ENCODE results near the gene TXNDC5. TPM values are rescaled to one million over a fixed set of nuclear protein-coding genes. Genes with fewer than 3 reads are reported as not detected.

Gene TXNDC5
- total RNA-seq, 1 experiment from 2014 or later, result 177 TPM

DNA sequence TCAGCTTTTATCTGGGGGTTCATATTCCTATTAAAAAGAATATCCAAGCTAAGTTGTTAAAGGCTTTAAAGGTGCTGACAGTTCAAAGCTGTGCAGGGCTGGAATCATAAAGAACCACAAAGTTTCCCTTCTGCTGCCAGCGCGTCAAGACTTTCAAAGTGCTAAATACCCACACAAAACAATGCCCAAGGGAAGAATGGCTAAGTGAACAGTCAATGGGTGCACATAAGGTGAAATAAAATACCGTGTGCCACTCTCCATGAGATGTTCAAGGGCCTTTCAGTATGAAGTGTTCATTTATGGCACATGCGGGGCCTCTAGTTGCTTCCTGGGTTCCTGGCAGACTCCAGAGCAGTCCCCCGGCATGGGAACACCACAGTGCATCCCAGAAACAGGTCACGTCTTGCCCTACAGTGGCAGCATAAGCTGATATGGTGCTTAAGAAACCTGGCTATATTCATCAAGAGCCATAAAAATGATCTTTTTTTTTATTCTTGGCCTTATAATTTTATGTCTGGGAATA is 14.1 kb downstream of the TXNDC5 start:
- in situ Hi-C loops (cut with HindIII; ENCODE audit: low pct_unique_long_range_greater_than_20kb, low sequenced_read_pairs) (no loop called here), intact Hi-C loops (cut with micrococcal nuclease; ENCODE audit: unreplicated experiment) (no loop called here)
- no peaks in the 10 kb centered on the region for H3K4me1 ChIP-seq (ENCODE audit: control insufficient read depth, insufficient read depth, low read length)
- peaks cover 35% of the 10 kb centered on the region for H3K36me3 ChIP-seq (ENCODE audit: control insufficient read depth, insufficient read depth, low read length)
- TF ChIP-seq, protein P1, sequence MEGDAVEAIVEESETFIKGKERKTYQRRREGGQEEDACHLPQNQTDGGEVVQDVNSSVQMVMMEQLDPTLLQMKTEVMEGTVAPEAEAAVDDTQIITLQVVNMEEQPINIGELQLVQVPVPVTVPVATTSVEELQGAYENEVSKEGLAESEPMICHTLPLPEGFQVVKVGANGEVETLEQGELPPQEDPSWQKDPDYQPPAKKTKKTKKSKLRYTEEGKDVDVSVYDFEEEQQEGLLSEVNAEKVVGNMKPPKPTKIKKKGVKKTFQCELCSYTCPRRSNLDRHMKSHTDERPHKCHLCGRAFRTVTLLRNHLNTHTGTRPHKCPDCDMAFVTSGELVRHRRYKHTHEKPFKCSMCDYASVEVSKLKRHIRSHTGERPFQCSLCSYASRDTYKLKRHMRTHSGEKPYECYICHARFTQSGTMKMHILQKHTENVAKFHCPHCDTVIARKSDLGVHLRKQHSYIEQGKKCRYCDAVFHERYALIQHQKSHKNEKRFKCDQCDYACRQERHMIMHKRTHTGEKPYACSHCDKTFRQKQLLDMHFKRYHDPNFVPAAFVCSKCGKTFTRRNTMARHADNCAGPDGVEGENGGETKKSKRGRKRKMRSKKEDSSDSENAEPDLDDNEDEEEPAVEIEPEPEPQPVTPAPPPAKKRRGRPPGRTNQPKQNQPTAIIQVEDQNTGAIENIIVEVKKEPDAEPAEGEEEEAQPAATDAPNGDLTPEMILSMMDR (IDR thresholded peaks at IDR 0.05), result no peak
- TF ChIP-seq SIN3A (IDR thresholded peaks at IDR 0.05; ENCODE audit: borderline replicate concordance, insufficient read depth, low read depth, low read length) (no peak), TCF7L2 (IDR thresholded peaks at IDR 0.05; ENCODE audit: low read depth, low read length) (no peak), POLR2AphosphoS5 (IDR thresholded peaks at IDR 0.05; ENCODE audit: low read depth, low read length) (no peak)
- TF ChIP-seq, protein P2, sequence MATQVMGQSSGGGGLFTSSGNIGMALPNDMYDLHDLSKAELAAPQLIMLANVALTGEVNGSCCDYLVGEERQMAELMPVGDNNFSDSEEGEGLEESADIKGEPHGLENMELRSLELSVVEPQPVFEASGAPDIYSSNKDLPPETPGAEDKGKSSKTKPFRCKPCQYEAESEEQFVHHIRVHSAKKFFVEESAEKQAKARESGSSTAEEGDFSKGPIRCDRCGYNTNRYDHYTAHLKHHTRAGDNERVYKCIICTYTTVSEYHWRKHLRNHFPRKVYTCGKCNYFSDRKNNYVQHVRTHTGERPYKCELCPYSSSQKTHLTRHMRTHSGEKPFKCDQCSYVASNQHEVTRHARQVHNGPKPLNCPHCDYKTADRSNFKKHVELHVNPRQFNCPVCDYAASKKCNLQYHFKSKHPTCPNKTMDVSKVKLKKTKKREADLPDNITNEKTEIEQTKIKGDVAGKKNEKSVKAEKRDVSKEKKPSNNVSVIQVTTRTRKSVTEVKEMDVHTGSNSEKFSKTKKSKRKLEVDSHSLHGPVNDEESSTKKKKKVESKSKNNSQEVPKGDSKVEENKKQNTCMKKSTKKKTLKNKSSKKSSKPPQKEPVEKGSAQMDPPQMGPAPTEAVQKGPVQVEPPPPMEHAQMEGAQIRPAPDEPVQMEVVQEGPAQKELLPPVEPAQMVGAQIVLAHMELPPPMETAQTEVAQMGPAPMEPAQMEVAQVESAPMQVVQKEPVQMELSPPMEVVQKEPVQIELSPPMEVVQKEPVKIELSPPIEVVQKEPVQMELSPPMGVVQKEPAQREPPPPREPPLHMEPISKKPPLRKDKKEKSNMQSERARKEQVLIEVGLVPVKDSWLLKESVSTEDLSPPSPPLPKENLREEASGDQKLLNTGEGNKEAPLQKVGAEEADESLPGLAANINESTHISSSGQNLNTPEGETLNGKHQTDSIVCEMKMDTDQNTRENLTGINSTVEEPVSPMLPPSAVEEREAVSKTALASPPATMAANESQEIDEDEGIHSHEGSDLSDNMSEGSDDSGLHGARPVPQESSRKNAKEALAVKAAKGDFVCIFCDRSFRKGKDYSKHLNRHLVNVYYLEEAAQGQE (IDR thresholded peaks at IDR 0.05; ENCODE audit: insufficient read depth in 1 of 2, low read depth in 2 of 2, low read length in 1 of 2), result no peak
- ChIA-PET CTCF (no interaction called here), POLR2A (no interaction called here)
- no peak overlapping the region for H3K27ac ChIP-seq (ENCODE audit: low read length)
- DNase-seq (ENCODE audit: low read depth, low spot score) (no peak), ATAC-seq (no peak)
- BruUV-seq (replicated peaks), result no TSS peak
- H3K4me3 ChIP-seq (ENCODE audit: low read depth in 2 of 2, low read length in 2 of 2), result no peak overlapping the region
- no peaks in the 10 kb centered on the region for H3K9me3 ChIP-seq (ENCODE audit: control insufficient read depth, insufficient read depth, low read depth, low read length)
- no peaks in the 10 kb centered on the region for H3K27me3 ChIP-seq (ENCODE audit: control insufficient read depth, insufficient read depth, low read length)

DNA sequence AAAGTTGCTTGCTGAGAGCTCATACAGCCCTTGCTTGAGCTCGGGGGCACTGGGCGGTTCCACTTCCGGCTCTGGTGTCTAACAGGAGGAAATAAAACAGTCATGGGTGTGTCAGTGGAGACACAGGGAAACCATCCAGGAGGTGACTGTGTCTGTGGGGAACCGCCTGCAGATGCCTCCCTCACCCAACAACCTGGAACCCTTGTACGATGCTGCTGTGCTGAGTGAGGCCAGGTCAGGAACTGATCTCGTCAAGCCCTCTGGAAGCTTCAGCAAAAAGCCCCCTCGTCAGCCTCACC is 15.5 kb downstream of the TXNDC5 start:
- POLR2A ChIA-PET, result no interaction called here
- intact Hi-C loops (cut with micrococcal nuclease; ENCODE audit: unreplicated experiment), result no loop called here
- no peak overlapping the region for H3K4me3 ChIP-seq (ENCODE audit: low read depth in 2 of 2, low read length in 2 of 2)
- no peak for TF ChIP-seq POLR2AphosphoS5 (IDR thresholded peaks at IDR 0.05; ENCODE audit: low read depth, low read length)
- TF ChIP-seq SIN3A (IDR thresholded peaks at IDR 0.05; ENCODE audit: borderline replicate concordance, insufficient read depth, low read depth, low read length), result no peak
- DNase-seq (ENCODE audit: low read depth, low spot score), result no peak
- CTCF ChIA-PET, result no interaction called here
- H3K27me3 ChIP-seq (ENCODE audit: control insufficient read depth, insufficient read depth, low read length), result no peaks in the 10 kb centered on the region
- no peak overlapping the region for H3K27ac ChIP-seq (ENCODE audit: low read length)
- no peaks in the 10 kb centered on the region for H3K4me1 ChIP-seq (ENCODE audit: control insufficient read depth, insufficient read depth, low read length)
- H3K9me3 ChIP-seq (ENCODE audit: control insufficient read depth, insufficient read depth, low read depth, low read length), result no peaks in the 10 kb centered on the region
- ATAC-seq, result no peak
- in situ Hi-C loops (cut with HindIII; ENCODE audit: low pct_unique_long_range_greater_than_20kb, low sequenced_read_pairs), result no loop called here
- peaks cover 30% of the 10 kb centered on the region for H3K36me3 ChIP-seq (ENCODE audit: control insufficient read depth, insufficient read depth, low read length)
- BruUV-seq (replicated peaks), result no TSS peak

DNA sequence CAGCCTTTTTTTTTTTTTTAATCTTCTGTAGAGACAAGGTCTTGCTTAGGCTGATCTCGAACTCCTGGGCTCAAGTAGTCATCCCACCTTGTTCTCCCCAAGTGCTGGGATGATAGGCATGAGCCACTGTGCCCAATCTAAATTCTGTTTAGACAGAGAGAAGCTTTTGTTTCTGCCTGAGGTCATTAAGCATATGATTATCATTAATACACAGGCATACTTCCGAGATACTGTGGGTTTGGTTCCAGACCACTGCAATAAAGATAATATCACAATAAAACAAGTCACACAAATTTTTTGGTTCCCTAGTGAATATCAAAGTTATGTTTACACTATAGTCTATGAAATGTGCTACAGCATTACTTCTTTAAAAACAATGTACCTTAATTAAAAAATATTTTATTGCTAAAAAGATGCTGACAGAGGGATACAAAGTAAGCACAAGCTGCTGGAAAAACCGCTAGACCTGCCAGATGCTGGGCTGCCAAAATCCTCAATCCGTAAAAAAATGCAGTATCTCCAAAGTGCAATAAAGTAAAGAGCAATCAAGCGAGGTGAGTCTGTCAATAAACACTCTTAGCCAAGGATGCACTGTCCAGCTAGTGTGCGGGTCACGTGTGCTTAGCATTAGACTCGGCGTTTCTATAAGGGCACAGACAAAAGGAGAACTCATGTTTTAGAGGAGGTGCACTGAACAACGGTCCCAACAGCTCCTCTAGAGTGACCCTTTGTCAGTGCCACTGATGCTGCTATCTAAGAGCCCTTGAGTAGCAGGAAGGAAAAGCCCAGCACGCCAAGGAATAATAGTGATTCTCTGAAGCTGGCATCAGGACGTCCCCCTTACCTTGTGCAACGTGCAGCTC is 16.1 kb downstream of the TXNDC5 start:
- in situ Hi-C loops (cut with HindIII; ENCODE audit: low pct_unique_long_range_greater_than_20kb, low sequenced_read_pairs), result no loop called here
- POLR2A ChIA-PET, result no interaction called here
- Histone ChIP-seq H3K36me3 (ENCODE audit: control insufficient read depth, insufficient read depth, low read length) (peaks cover 29% of the 10 kb centered on the region), H3K4me3 (ENCODE audit: low read depth in 2 of 2, low read length in 2 of 2) (no peak overlapping the region), H3K27me3 (ENCODE audit: control insufficient read depth, insufficient read depth, low read length) (no peaks in the 10 kb centered on the region), H3K4me1 (ENCODE audit: control insufficient read depth, insufficient read depth, low read length) (no peaks in the 10 kb centered on the region), H3K9me3 (ENCODE audit: control insufficient read depth, insufficient read depth, low read depth, low read length) (no peaks in the 10 kb centered on the region), H3K27ac (ENCODE audit: low read length) (no peak overlapping the region)
- intact Hi-C loops (cut with micrococcal nuclease; ENCODE audit: unreplicated experiment), result no loop called here
- no peak for TF ChIP-seq TCF7L2 (IDR thresholded peaks at IDR 0.05; ENCODE audit: low read depth, low read length)
- no peak for TF ChIP-seq SIN3A (IDR thresholded peaks at IDR 0.05; ENCODE audit: borderline replicate concordance, insufficient read depth, low read depth, low read length)
- TF ChIP-seq, protein P1 (IDR thresholded peaks at IDR 0.05), result no peak
- TF ChIP-seq, protein P2 (IDR thresholded peaks at IDR 0.05; ENCODE audit: insufficient read depth in 1 of 2, low read depth in 2 of 2, low read length in 1 of 2), result no peak
- no peak for TF ChIP-seq POLR2AphosphoS5 (IDR thresholded peaks at IDR 0.05; ENCODE audit: low read depth, low read length)
- DNase-seq (ENCODE audit: low read depth, low spot score) (no peak), ATAC-seq (no peak)
- no TSS peak for BruUV-seq (replicated peaks)
- CTCF ChIA-PET, result no interaction called here
